M059J (cell line): ENCODE measurements around the gene CTNNAL1. TPM values are rescaled to one million over a fixed set of nuclear protein-coding genes. Genes with fewer than 3 reads are reported as not detected.
"Not testable (repeated sequence)": the region's sequence is repeated elsewhere in the genome, so short reads cannot be mapped to it uniquely, and the experiment has no call there.

Source experiments
- DNase-seq: peaks from one replicate; pipeline ENCODE4 v3.0.0-alpha.2; 2012; ENCODE audit warnings: low read depth
- total RNA-seq: library from RNA; depleted of rRNA; stranded (reverse); fragments of >200 nt; shearing (Covaris generic); gene quantifications from 2 replicates; pipeline ENCODE4 v1.2.3, GENCODE V29; 2014

Gene CTNNAL1
- total RNA-seq, 1 experiment from 2014 or later, result 168 TPM

DNA sequence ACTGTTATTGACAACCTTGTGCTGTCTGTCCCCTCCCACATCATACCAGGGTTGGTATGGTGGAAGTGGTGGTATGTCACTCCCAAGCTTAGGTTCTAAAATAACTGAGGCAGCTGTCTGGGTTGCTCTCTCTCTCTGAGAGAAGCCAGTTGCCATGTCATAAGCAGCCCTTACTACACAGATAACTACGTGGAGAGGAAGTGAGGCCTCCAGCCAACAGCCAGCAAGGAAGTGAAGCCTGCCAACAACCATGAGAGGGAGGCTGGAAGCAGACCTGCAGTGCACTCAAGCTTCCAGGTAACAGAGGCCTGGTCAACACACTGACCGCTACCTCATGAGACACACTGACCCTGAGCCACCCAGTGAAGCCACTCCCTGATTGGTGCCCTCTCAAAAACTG, 18.6 kb downstream of the CTNNAL1 start:
- DNase-seq, result peak; percentile 40

DNA sequence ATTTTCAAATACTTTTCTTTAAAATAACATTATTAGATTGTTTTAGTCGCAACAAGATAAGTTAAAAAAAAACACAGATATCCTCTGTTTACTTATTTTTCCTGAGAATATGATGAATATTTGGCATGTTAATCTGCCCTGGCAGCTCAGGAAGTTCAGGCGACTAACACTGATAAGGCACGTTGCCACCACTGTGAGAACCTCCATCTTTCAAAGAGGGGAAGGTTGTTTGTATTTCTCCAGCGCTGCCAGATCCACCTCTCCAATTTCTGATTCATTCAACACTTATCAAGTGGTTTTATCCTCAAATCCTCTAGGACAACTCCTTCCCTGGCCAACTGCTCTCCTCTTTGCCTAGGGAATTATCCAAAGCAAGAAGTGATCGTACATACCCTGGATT, 21.8 kb downstream of the CTNNAL1 start:
- DNase-seq, result peak; percentile 18

DNA sequence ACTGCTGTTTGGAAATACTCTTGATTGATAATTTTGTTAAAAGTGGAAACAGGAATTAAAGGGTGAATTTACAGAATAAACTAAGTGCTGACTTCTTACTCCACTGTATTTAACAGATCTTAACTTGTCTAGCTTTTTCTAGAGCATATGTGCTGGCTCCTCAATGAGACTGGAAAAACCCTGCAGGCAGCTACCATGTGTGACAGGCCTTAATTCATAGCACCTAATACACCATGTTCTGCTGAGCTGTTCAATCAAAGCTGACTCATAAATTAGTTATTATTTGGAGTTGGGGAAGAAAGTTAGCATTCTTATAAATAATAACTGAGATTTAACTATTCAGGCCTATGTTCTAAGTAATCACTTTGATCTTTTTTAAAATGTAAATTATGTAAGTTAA, 29.4 kb downstream of the CTNNAL1 start:
- DNase-seq, result no peak

DNA sequence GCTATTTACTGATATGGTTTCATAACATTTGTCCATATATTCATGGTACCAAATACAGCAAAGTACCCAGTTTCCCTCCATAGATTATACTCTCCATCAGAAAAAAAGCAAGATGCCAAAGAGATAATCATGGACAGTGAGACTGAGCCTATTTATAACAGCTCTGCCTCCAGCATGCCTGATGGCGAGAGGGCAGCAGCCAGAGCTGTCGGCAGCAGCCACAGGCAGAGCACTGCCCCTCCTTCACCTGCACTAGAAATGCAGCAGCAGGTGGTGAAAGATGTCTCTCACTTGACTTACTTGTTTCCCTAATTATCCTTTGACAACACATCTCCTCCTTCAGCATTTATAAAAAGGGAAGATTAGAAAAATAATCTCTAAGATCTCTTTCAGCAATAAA, 32.4 kb downstream of the CTNNAL1 start:
- no peak for DNase-seq

DNA sequence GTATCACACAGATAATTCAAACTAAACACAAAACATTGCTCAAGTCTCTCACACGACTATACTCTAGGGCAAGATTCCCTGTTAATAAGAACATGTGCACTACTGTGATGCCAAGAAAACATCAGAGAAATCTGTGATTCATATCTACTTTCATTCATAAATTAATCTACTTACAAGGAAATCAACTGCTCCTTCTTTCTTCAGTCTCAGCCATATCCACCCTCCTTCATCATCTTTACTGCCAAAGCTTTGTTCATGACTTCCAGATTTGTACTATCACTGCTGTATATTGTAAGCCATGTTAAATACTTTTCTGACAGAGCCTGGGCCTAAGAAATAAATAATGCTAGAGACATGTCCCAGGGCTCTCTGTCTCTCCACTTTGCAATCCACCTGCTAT, 35.1 kb downstream of the CTNNAL1 start:
- DNase-seq, result no peak

DNA sequence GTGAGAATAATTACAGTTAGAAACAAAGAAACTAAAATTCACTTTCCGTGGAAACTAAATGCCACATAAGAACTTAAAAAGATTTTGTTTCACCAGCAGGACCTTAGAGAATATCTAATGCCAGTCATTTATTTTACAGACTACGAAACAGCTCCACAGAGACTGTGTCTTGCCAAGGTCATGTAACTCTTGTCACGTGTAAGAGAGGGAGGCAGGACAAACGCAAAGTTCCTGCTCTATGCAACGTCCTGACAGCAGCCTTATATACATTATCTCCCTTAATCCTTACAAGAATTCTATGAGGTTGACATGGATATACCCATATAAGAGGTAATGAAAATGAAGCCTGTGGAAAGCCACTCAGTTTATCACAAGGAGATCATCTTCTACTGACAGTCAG, 39.4 kb downstream of the CTNNAL1 start:
- DNase-seq, result no peak

DNA sequence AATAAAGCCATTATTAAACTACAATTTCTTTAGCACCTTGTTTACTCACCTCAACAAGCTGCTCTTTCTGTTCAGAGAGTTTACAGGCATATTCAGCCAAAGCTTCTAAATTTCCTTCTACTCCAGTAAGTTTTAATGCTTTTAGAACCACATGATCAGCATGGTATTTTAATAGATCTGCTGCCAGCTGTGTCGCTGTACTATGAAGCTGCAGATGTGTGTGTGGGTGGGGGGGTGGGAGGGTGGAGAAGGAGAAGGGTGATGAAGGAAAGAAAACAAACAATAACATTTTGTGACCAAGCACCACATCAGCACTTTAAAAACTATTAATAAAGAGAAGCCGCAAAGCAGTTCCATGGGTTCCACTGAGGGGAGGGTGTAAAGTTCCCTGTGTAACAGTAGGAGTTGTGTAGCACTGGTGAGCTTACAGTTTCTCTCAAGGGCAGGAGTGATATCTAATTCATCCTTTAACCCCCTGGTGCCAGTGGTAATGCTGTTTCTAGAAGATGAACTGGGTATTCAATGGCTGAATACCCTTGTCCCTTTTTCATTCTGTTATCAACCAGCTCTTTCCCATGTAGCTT, 40.6 kb downstream of the CTNNAL1 start:
- DNase-seq, result no peak

DNA sequence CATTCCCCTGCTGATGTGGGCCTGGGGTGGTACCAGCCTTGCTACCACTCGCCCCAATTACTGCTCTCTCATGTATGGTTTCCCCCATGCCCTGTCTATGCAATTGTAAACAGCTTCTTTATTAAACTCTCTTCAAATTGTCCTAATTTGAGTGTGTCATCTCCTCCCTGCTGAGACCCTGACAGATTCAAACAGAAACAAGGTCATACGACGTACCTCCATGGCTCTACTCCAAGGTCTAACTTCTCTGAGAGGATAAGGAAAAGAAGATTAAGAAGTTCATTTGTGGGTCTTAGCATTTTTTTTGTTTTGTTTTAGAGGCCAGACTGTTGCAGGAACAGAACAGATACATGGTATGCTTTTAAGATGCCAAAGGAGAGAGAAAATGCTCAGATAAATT, 41.1 kb downstream of the CTNNAL1 start:
- no peak for DNase-seq

DNA sequence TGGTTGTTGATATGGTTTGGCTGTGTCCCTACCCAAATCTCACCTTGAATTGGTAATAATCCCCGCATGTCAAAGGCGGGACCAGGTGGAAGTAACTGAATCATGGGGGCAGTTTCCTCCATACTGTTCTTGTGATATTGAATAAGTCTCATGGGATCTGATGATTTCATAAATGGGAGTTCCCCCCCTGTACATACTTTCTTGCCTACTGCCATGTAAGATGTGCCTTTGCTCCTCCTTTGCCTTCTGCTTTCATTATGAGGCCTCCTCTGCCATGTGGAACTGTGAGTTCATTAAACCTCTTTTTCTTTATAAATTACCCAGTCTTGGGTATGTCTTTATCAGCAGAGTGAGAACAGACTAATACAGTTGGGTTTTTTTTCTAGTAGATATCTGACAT, 41.9 kb downstream of the CTNNAL1 start:
- not testable (repeated sequence) for DNase-seq

DNA sequence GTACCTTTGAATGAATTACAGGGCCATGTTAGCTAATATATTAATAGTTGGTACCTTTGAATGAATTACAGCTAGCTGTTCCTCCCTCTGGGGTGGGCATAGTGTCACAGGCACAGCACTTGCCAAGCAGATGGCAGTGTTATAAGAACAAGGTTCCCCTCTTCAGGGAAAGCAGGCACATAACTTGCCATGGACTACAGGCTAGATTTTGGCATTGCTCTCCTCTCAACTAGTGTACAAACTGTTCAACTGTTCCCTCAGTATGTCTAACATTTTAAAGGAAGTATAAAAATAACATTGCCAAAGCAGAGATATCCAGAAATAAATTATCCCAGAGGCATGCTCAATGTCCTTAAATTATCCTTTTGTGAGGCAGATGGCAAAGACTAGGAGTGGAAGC, 45.4 kb downstream of the CTNNAL1 start:
- DNase-seq, result no peak

DNA sequence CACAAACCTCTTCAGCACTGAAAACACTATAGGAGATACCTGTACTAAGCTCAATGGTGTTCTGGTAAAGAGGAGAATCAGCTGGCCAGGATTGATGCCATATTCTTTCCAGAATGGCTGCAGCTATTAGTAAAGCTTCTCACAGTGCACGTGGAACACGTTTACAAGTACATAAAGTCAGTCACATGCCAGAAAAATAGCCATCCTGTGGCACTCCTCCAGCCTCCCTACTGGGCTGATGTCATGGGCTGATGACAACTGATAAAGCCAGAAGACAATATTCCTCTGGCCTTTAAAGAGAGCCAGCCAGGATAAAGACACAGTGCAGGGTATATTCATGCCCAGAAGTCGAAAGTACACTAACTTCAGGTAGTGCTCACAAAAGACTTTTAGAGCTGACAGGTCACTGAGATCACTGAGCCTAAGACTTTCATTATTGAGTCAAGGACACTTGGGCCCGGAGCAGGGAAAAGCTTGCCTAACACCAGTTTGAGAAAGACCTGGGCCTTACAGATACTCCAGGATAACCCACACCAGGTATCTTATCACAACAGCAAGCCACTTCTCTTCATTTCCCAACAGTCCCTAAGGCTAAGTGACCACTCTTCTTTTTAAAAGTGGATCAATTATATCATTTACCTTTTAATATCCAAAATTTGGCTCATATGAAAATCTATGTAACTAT, 49.7 kb downstream of the CTNNAL1 start:
- DNase-seq, result peak; percentile 5

DNA sequence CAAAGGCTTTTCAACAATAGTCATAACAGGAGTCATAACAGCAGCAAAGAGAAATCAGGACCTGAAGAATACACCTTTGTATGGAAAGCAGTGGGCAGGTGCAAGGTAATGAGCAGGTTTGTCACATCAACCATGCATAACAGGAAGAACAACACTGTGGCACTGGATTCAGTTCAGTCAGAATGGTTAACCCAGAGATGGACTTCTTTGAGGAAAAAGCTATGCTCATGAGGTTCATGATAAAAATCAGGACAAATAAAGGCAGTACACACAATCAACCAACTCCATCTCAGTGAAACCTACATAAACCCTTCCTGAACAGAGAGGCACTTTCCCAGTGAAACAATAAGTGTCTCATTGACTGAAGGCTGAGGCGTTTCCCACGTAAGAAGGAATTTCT, 52.1 kb downstream of the CTNNAL1 start:
- DNase-seq, result no peak

DNA sequence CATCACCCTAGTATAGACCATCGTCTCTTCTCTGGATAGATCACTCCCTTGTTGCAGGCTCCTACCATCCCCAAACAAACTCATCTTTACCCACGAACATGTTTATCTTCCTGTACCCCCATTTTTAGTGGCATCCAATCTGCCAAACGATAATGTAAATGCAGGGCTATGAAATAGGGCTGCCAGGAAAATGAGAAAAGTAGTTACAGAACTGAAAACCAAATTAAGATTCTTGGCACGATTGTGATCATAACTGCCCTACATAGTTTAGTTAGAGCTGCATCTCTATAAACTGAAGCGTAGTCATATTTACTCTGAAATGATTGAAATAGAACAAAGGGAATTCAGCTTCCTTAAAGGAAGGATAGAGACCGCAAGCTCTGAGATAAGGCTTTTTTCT, 53.0 kb downstream of the CTNNAL1 start:
- DNase-seq, result no peak

DNA sequence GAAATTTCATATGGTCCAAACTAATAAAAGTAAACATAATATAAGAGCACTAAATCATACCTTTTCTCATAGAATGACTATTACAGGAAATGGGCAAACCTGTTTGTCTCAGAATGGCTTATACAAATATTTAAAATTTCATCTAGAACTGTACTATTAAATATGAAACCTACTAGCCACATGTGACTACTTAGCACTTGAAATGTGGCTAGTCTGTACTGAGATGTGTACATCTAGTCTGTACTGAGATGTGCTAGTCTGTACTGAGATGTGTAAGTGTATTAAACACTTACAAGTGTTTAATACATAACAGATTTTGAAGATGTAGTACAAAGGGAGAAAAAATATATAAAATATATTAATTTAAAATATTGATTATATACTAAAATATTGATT, 56.7 kb downstream of the CTNNAL1 start:
- no peak for DNase-seq

DNA sequence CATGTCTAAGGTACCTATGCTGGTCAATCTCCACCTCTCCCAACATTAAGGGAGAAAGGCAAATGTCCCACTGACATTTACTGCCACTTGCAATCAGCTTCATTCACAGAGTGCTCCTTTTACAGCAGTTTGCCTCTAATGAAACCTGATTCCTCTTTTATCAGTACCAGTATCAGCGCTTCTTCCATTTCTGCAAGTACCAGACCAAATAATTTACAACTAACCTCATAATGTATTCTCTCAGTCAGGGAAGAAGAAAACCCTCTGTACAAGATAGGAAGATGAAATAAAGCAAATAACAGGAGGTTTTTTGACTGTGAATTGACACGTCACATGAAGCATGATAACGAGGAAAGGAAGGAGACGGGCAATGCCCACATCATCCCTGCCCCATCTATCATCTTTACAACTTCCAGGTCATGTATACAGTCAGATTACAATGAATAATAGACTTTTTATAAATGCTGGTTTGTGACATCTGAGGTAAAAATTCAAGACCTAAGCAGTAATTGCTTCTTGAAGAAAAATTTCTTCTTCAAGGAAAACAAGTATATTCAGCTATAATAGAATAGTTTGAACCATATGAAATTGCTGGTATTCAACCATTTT, 57.2 kb downstream of the CTNNAL1 start:
- no peak for DNase-seq

DNA sequence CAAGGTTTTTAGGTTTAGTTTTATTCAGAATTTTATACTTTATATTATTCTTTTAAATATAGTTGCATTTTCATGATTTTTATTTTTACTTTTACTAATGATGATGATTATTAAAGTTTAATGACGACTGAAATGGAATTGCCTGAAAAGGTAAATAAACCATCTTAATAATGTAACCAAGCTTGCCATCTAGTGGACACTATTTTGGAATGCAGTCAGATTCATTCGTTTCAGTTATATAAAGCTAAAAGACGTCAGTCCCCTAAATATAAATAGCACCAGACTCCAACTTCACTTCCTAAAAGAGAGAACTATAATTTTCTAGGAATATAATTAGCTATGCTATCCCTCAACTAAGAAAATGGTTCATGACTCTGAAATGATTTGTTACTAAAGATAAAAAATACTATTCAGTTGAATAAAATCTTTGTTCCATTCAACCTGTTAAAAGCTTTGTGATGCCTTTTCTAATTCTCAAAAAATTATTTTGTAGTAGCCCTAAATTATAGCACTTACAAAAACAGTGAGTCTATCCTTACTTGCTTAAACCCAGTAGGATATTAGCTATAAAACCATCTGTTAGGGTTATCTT, 59.2 kb downstream of the CTNNAL1 start:
- peak; percentile 35 for DNase-seq

DNA sequence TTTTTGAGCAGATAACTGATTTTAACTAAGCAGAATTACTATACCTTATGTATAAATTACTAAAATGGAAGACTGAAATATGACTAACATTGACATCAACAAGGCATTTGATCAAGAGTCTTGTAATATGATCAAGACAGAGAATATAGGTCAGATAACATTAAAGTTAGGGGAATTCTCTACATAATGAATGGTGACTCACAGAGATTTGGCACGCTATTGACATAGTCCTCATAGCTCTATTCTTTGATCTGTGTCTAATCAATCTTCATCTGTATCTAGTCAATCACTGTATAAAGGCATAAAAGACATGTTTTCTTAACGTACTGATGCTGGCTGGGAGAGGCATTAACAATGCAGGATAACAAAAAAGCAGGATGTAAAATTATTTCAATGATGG, 61.7 kb downstream of the CTNNAL1 start:
- DNase-seq, result no peak

DNA sequence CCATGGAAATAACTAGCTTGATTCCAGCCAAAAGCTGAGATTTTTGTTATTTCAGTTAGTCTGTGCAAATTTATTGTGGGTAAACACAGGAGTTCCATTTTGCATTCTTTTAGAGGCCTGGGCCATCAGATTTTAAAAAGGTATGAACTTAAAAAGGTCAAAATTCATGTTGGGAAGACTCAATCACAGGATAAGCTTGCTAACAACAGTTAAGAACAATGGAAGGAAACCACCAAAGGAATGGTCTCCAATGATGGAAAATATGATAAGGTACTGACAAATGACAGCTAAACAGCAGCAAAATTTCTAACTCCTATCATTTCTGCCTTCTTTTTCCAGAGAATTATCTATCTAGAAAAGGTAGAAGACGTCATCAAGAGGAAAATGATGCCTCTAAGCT, 63.1 kb downstream of the CTNNAL1 start:
- no peak for DNase-seq

DNA sequence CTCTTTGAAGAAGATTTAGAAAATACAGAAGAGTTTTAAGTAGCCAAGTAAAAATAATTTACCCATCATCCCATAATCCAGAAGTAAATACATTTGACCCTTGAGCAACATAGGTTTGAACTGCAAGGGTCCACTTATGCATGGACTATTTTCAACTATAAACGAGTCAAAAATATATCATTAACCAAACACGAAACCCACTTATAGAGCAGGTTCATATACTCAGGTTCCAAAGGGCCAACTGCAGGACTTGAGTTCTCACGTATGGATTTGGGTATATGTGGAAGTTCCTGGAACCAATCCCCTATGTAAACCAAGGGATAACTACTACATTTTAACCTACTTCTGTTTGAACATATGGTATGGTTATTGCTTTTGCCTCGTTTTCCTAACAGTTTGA, 73.3 kb downstream of the CTNNAL1 start:
- DNase-seq, result no peak

DNA sequence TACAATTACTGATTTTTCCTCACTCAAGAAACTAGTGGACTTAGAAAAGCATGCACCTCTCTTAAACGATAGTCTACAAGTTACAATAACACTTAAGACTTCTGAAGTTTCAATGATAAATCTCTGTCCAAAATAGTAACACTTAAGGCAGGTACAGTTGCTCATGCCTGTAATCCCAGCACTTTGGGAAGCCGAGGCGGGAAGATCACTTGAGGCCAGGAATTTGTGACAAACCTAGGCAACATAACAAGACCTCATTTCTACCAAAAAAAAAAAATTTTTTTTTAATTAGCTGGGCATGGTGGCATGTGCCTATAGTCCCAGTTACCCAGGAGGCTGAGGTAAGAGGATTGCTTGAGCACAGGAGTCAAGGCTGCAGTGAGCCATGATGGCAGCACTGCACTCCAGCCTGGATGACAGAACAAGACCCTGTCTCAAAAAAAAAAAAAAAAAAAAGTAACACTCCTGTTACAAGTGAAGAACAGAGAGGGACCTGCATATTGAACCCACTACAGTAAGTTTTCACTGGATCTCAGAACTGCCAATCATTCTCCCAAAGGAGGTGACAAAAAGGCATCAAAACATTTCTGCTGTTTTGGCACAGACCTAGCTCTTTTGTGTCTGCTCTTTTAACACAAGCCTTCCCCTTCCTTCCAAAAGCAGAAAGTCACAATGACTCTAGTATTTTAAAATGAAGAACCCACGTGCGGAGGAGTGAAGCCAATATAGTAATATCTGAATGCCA, 75.6 kb downstream of the CTNNAL1 start:
- DNase-seq, result peak; percentile 3

DNA sequence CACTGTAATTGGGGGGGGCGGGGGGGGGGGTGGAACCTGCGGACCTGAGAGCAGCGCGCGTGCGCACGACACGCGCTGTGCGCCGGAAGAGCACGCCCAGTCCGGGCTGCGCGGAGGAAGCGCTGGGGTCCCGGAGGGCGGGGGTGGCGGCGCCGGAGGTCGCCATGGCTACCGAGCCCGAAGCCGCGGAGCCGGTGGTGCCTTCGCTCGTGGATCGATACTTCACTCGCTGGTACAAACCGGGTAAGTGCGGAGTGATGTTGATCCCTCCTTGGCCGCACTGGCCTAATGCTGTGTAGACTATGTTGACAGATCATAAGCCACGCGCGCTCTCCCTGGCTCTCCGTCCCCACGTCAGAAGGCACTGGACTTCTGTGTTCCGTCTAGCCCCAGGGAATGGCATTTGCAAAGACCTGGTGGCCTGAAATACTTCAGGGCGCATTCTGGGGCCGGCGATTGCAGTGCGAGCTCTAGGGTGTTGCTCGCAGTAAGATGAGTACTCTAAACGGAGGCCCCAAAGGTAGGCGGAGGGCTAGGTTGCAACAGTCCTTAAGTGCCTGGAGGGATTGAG, 78.9 kb downstream of the CTNNAL1 start, which contains the start of gene ABITRAM:
Gene ABITRAM (plus strand): TSS at position 78 of the 571 bp plus-strand sequence. CDS start 87 bp downstream, at position 165.
- DNase-seq, result peak; percentile 79
